K562 (cell line): Measurements from ENCODE around the gene ALG14. TPM values are rescaled to one million over a fixed set of nuclear protein-coding genes. Genes with fewer than 3 reads are reported as not detected.

Experiments
- HEY1 ChIP-seq: fragments of 250-450 bp; sonication (Bioruptor Pico); IDR thresholded peaks from 2 replicates; pipeline ENCODE4 v1.5.0; 2020; ENCODE audit warnings: mild to moderate bottlenecking, moderate library complexity, borderline replicate concordance
- HOXB6 ChIP-seq: fragments of 250-450 bp; sonication (Bioruptor Pico); IDR thresholded peaks from 2 replicates; pipeline ENCODE4 v1.5.1; 2022; ENCODE audit warnings: mild to moderate bottlenecking, borderline replicate concordance
- MAFF ChIP-seq: IDR thresholded peaks from 2 replicates; pipeline ENCODE4 v1.6.1; 2012; ENCODE audit warnings: low read length, improper control_type of control experiment
- NFIC ChIP-seq: fragments of 450-650 bp; IDR thresholded peaks from 2 replicates; pipeline ENCODE4 v1.6.1; 2017; ENCODE audit warnings: mild to moderate bottlenecking, inconsistent platforms
- NFYB ChIP-seq: IDR thresholded peaks from 2 replicates; pipeline ENCODE4 v1.6.1; 2011; ENCODE audit warnings: mild to moderate bottlenecking, moderate library complexity; ENCODE audit not compliant: insufficient read length; ENCODE audit errors: extremely low read depth
- NR2F6 ChIP-seq: fragments of 450-650 bp; formaldehyde crosslinking; IDR thresholded peaks from 2 replicates; pipeline ENCODE4 v1.4.0; 2020; ENCODE audit warnings: mild to moderate bottlenecking
- POLR2A ChIP-seq: fragments of 450-650 bp; conservative IDR thresholded peaks from 2 replicates; pipeline ENCODE4 v1.6.1; 2016
- SP1 ChIP-seq: sonication (generic); formaldehyde crosslinking; IDR thresholded peaks from 2 replicates; pipeline ENCODE4 v1.8.1; 2022; ENCODE audit warnings: mild to moderate bottlenecking, missing genetic modification reagents
- SPI1 ChIP-seq: IDR thresholded peaks from 2 replicates; pipeline ENCODE4 v1.6.1; 2011; ENCODE audit warnings: low read depth, low read length, control low read depth, borderline replicate concordance
- SREBF2 ChIP-seq: sonication (generic); formaldehyde crosslinking; IDR thresholded peaks from 2 replicates; pipeline ENCODE4 v1.4.0; 2020; ENCODE audit warnings: mild to moderate bottlenecking, missing genetic modification reagents
- U2AF2 ChIP-seq: fragments of 200-400 bp; formaldehyde crosslinking; optimal IDR thresholded peaks from 2 replicates; pipeline ENCODE3; 2017; ENCODE audit warnings: low read depth, mild to moderate bottlenecking, low read length
- WHSC1 ChIP-seq: IDR thresholded peaks from one replicate; pipeline ENCODE4 v1.6.1; 2012; ENCODE audit warnings: low read length, control low read depth, inconsistent platforms
- ZBTB17 ChIP-seq: fragments of 450-650 bp; formaldehyde crosslinking; IDR thresholded peaks from 2 replicates; pipeline ENCODE4 v1.4.0; 2020; ENCODE audit warnings: mild to moderate bottlenecking
- ZNF212 ChIP-seq: fragments of 450-650 bp; formaldehyde crosslinking; IDR thresholded peaks from 2 replicates; pipeline ENCODE4 v1.4.0; 2020; ENCODE audit warnings: mild to moderate bottlenecking
- ZNF583 ChIP-seq: fragments of 250-450 bp; sonication (Bioruptor Pico); IDR thresholded peaks from 2 replicates; pipeline ENCODE4 v1.4.0; 2020
- ZNF79 ChIP-seq: fragments of 250-450 bp; sonication (Bioruptor Pico); IDR thresholded peaks from 2 replicates; pipeline ENCODE4 v1.4.0; 2020; ENCODE audit warnings: low read depth, mild to moderate bottlenecking, moderate library complexity
- polyA plus RNA-seq, 8 experiments: library from polyadenylated mRNA; depleted of rRNA in 4 of 8; stranded (reverse) in 5 of 8; unstranded in 3 of 8; fragments of >200 nt; fragmentation: Nextera tagmentation in 2 of 8; fragmentation: Illumina TruSeq in 1 of 8; extraction: Ambion mirVana in 2 of 8; extraction: Trizol in 1 of 8; gene quantifications; 2 replicates each; pipeline versions ENCODE4 v1.2.1 to v1.2.3, GENCODE V29; 2011 to 2014; ENCODE audit warnings: inconsistent platforms in 1 of 8, missing spikeins in 1 of 8
- total RNA-seq, 7 experiments: library from RNA; depleted of rRNA in 6 of 7; stranded (reverse); fragments of >200 nt in 6 of 7; fragmentation: Illumina TruSeq in 2 of 7; extraction: Trizol in 2 of 7; gene quantifications; 2 replicates each; pipeline versions ENCODE4 v1.2.1 to v1.2.3, GENCODE V29; 2011 to 2021; ENCODE audit warnings: low replicate concordance in 1 of 7
- TF ChIP-seq, protein P1 (sequence below), 2 experiments: fragments of 450-650 bp; formaldehyde crosslinking in 1 of 2; IDR thresholded peaks; 2 replicates each; pipeline versions ENCODE4 v1.4.0 to v1.6.1; 2014 to 2020; ENCODE audit warnings: mild to moderate bottlenecking in 2 of 2, borderline replicate concordance in 1 of 2, low read depth in 1 of 2
- TF ChIP-seq, protein P2 (sequence below): sonication (generic); formaldehyde crosslinking; IDR thresholded peaks from 2 replicates; pipeline ENCODE4 v1.8.1; 2022; ENCODE audit warnings: missing genetic modification reagents
- TF ChIP-seq, protein P3 (sequence below): sonication (generic); formaldehyde crosslinking; IDR thresholded peaks from 2 replicates; pipeline ENCODE4 v1.8.0; 2022; ENCODE audit warnings: mild to moderate bottlenecking, low read depth, missing genetic modification reagents

The ALG14 gene
- total and polyA plus RNA-seq, 9 of the 15 experiments (the other 6 are each of a cell fraction or from before 2014, with no cell fraction given) = 2.8 to 16.2 (median 4.9) TPM

DNA sequence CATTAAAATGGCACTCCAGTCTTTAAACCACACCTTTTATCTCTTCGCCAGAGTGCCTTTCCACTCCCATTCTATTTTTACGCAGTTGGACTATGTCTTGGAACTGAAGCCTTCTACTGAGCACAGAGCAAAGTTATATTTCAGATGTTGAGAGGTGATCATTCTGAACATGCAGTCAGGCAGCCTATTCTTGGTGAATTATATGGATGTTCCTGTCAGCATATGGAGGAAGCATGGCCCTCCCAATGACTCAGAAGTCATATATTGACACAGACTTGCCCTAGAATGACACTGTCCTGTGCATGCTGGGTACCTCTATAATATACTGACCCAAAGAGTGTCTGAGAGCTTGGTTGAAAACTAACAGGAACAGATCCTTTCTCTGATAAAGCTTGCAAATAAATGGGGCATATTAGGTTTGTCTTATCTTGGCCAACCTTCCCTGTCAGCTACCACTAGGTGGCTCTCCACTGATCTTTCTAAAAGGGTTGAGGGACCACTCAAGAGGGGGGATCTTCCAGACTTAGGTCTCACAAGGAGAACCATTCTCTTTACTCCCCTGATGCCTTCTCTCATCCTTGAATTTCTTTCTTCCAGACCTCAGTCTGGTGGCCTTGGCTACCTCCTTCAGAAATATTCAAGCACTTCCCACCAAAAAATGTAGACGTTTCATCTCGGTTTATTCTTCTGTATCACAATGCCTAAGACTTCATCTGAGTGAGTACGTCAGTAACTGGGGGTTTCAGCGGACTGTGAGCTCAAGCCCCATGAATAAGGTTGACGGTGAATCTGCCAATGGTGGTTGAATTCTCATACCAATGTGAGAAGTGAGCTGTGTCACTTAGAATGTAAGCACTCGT, 11.8 kb upstream of the ALG14 start (continued):
- TF ChIP-seq ZNF583 (peak; percentile 76; the same call in 1 of the 2 replicates), ZBTB17 (peak; percentile 69; the same call in 1 of the 2 replicates), SREBF2 (CRISPR knock-in tag) (no peak), MAFF (no peak), HEY1 (CRISPR knock-in tag) (no peak), HOXB6 (CRISPR knock-in tag) (no peak), NR2F6 (CRISPR knock-in tag) (no peak), ZNF79 (CRISPR knock-in tag) (no peak), POLR2A (no peak), SPI1 (no peak), NFIC (no peak), U2AF2 (no peak), SP1 (CRISPR knock-in tag) (no peak), NFYB (no peak), WHSC1 (no peak), ZNF212 (no peak)
- TF ChIP-seq, protein P1, sequence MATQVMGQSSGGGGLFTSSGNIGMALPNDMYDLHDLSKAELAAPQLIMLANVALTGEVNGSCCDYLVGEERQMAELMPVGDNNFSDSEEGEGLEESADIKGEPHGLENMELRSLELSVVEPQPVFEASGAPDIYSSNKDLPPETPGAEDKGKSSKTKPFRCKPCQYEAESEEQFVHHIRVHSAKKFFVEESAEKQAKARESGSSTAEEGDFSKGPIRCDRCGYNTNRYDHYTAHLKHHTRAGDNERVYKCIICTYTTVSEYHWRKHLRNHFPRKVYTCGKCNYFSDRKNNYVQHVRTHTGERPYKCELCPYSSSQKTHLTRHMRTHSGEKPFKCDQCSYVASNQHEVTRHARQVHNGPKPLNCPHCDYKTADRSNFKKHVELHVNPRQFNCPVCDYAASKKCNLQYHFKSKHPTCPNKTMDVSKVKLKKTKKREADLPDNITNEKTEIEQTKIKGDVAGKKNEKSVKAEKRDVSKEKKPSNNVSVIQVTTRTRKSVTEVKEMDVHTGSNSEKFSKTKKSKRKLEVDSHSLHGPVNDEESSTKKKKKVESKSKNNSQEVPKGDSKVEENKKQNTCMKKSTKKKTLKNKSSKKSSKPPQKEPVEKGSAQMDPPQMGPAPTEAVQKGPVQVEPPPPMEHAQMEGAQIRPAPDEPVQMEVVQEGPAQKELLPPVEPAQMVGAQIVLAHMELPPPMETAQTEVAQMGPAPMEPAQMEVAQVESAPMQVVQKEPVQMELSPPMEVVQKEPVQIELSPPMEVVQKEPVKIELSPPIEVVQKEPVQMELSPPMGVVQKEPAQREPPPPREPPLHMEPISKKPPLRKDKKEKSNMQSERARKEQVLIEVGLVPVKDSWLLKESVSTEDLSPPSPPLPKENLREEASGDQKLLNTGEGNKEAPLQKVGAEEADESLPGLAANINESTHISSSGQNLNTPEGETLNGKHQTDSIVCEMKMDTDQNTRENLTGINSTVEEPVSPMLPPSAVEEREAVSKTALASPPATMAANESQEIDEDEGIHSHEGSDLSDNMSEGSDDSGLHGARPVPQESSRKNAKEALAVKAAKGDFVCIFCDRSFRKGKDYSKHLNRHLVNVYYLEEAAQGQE (IDR thresholded peaks at IDR 0.05; ENCODE audit: borderline replicate concordance) = peak; percentile 44; the same call in 1 of the 2 replicates
- TF ChIP-seq, protein P1 (CRISPR knock-in tag; IDR thresholded peaks at IDR 0.05; ENCODE audit: low read depth) = no peak
- TF ChIP-seq, protein P2, sequence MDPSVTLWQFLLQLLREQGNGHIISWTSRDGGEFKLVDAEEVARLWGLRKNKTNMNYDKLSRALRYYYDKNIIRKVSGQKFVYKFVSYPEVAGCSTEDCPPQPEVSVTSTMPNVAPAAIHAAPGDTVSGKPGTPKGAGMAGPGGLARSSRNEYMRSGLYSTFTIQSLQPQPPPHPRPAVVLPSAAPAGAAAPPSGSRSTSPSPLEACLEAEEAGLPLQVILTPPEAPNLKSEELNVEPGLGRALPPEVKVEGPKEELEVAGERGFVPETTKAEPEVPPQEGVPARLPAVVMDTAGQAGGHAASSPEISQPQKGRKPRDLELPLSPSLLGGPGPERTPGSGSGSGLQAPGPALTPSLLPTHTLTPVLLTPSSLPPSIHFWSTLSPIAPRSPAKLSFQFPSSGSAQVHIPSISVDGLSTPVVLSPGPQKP (CRISPR knock-in tag) = no peak
- TF ChIP-seq, protein P3, sequence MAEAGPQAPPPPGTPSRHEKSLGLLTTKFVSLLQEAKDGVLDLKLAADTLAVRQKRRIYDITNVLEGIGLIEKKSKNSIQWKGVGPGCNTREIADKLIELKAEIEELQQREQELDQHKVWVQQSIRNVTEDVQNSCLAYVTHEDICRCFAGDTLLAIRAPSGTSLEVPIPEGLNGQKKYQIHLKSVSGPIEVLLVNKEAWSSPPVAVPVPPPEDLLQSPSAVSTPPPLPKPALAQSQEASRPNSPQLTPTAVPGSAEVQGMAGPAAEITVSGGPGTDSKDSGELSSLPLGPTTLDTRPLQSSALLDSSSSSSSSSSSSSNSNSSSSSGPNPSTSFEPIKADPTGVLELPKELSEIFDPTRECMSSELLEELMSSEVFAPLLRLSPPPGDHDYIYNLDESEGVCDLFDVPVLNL = no peak
